ENCODE data around the gene NSA2.
"Not testable (repeated sequence)": the region's sequence is repeated elsewhere in the genome, so short reads cannot be mapped to it uniquely, and the experiment has no call there.

DNA sequence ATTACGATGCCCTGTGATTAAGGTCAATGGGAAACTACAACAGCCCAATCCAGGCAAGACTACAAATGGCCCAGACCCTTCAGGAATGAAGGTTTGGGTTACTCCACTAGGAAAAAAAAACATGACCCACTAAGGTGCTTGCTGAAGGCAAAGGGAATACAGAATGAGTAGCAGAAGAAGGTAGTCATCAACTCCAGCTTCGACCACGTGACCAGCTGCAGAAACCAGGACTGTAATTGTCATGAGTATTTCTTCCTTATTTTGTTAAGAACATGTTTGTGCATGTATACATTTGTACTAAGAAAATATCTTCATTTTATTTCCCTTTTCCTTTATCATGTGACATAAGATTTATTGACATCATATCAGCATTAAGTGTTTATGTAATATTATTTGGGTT, 24.6 kb downstream of the NSA2 start:
- TF ChIP-seq, protein P1, sequence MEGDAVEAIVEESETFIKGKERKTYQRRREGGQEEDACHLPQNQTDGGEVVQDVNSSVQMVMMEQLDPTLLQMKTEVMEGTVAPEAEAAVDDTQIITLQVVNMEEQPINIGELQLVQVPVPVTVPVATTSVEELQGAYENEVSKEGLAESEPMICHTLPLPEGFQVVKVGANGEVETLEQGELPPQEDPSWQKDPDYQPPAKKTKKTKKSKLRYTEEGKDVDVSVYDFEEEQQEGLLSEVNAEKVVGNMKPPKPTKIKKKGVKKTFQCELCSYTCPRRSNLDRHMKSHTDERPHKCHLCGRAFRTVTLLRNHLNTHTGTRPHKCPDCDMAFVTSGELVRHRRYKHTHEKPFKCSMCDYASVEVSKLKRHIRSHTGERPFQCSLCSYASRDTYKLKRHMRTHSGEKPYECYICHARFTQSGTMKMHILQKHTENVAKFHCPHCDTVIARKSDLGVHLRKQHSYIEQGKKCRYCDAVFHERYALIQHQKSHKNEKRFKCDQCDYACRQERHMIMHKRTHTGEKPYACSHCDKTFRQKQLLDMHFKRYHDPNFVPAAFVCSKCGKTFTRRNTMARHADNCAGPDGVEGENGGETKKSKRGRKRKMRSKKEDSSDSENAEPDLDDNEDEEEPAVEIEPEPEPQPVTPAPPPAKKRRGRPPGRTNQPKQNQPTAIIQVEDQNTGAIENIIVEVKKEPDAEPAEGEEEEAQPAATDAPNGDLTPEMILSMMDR (IDR thresholded peaks at IDR 0.05) = not testable (repeated sequence)
- not testable (repeated sequence) for TF ChIP-seq POLR2A (IDR thresholded peaks at IDR 0.05)
